Fibroblast of mammary gland (primary cell): Measurements from ENCODE around the gene HDLBP.
"Not testable (repeated sequence)": the region's sequence is repeated elsewhere in the genome, so short reads cannot be mapped to it uniquely, and the experiment has no call there.

Experiments used
- DNase-seq: peaks from one replicate; pipeline ENCODE4 v3.0.0-alpha.2; 2010; ENCODE audit warnings: low read depth
- H3K4me3 ChIP-seq: 2 replicates; pipeline ENCODE4 v1.5.1; 2011; ENCODE audit warnings: low read depth, mild to moderate bottlenecking, low read length, moderate library complexity; ENCODE audit not compliant: control insufficient read depth
- CTCF ChIP-seq: conservative IDR thresholded peaks from 2 replicates; pipeline ENCODE4 v1.5.1; 2011; ENCODE audit warnings: low read depth, low read length, inconsistent platforms; ENCODE audit not compliant: control insufficient read depth, insufficient read depth

HDLBP gene

GRCh38 chr2:241279828-241280227 is 35.6 kb downstream of the HDLBP start:
- DNase-seq, result no peak
- TF ChIP-seq CTCF, result no peak
- no peak overlapping the region for H3K4me3 ChIP-seq

GRCh38 chr2:241279413-241279812 is 36.1 kb downstream of the HDLBP start:
- DNase-seq, result no peak
- no peak overlapping the region for H3K4me3 ChIP-seq
- TF ChIP-seq CTCF, result no peak

- not testable (repeated sequence) for H3K4me3 ChIP-seq, DNase-seq
Observed at GRCh38 chr2:241278306-241278705, 37.2 kb downstream of the HDLBP start.

GRCh38 chr2:241275910-241276309 is 39.6 kb downstream of the HDLBP start:
- H3K4me3 ChIP-seq, result no peak overlapping the region
- no peak for TF ChIP-seq CTCF
- no peak for DNase-seq

- no peak overlapping the region for H3K4me3 ChIP-seq
- no peak for DNase-seq
- no peak for TF ChIP-seq CTCF
Observed at GRCh38 chr2:241275504-241275903, 40.0 kb downstream of the HDLBP start.

- no peak for TF ChIP-seq CTCF
- no peak for DNase-seq
- H3K4me3 ChIP-seq, result no peak overlapping the region
Observed at GRCh38 chr2:241274127-241274526, 41.3 kb downstream of the HDLBP start.

- TF ChIP-seq CTCF, result no peak
Observed at GRCh38 chr2:241273210-241274020, 42.1 kb downstream of the HDLBP start.

More at GRCh38 chr2:241273210-241274020, 42.1 kb downstream of the HDLBP start:
- peak overlapping the region; percentile 88 for H3K4me3 ChIP-seq
- no peak for DNase-seq
